HFF-Myc (cell line): ENCODE measurements around the gene ABHD8.

Source experiments
- DNase-seq: peaks from one replicate; pipeline ENCODE4 v3.0.0-alpha.2; 2011; ENCODE audit warnings: low read depth; ENCODE audit errors: extremely low read depth
- H3K4me3 ChIP-seq: replicated peaks from 2 replicates; pipeline ENCODE4 v1.5.1; 2011; ENCODE audit warnings: low read depth, mild to moderate bottlenecking, control low read depth, low read length
- TF ChIP-seq, protein P1 (sequence below): IDR thresholded peaks from 2 replicates; pipeline ENCODE4 v1.5.1; 2012; ENCODE audit warnings: mild to moderate bottlenecking, low read depth, low read length, control low read depth; ENCODE audit errors: missing control alignments

Gene ABHD8

DNA sequence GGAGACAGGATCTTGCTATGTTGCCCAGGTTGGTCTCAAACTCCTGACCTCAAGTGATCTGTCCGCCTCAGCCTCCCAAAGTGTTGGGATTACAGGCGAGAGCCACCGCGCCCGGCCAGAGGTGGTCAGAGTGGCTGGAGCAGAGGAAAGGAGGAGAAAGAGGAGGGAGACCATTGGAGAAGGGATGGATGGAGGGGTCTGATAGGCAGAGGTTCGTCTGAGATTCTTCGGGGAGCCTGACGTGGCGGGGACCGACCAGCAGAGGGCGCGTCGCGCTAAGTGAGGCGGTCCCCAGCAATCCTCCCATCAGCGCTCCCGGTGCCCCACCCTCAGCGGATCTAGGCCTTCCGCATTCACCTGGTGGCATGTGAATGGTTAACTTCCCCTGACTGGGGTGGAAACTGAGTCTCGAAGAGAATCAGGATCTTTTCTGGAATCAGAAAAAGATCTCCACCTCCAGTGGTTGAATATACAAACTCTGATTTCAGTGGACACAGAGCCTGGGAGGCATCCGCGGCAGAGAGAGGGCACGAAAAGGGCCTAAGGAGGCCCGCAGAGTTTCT, 43.0 kb upstream of the ABHD8 start:
- H3K4me3 ChIP-seq = no peak overlapping the region
- TF ChIP-seq, protein P1, sequence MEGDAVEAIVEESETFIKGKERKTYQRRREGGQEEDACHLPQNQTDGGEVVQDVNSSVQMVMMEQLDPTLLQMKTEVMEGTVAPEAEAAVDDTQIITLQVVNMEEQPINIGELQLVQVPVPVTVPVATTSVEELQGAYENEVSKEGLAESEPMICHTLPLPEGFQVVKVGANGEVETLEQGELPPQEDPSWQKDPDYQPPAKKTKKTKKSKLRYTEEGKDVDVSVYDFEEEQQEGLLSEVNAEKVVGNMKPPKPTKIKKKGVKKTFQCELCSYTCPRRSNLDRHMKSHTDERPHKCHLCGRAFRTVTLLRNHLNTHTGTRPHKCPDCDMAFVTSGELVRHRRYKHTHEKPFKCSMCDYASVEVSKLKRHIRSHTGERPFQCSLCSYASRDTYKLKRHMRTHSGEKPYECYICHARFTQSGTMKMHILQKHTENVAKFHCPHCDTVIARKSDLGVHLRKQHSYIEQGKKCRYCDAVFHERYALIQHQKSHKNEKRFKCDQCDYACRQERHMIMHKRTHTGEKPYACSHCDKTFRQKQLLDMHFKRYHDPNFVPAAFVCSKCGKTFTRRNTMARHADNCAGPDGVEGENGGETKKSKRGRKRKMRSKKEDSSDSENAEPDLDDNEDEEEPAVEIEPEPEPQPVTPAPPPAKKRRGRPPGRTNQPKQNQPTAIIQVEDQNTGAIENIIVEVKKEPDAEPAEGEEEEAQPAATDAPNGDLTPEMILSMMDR = peak; percentile 94
- DNase-seq = no peak

DNA sequence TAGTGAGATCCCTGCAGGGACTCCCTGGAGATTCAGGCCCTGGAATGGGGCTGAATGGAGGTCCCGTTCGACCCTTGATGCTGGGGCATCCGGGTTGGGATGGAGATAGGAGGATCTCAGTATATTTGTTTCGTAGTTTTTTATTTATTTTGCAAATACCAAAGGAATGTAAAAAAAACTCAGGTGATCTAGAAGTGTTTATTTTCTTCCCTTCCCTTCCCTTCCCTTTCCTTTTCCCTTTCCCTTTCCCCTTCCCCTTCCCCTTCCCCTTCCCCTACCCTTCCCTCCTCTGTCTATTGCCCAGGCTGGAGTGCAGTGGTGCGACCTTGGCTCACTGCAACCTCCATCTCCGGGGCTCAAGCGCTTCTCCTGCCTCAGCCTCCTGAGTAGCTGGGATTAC, 38.6 kb upstream of the ABHD8 start:
- no peak for DNase-seq
- H3K4me3 ChIP-seq = no peak overlapping the region
- TF ChIP-seq, protein P1 = no peak

DNA sequence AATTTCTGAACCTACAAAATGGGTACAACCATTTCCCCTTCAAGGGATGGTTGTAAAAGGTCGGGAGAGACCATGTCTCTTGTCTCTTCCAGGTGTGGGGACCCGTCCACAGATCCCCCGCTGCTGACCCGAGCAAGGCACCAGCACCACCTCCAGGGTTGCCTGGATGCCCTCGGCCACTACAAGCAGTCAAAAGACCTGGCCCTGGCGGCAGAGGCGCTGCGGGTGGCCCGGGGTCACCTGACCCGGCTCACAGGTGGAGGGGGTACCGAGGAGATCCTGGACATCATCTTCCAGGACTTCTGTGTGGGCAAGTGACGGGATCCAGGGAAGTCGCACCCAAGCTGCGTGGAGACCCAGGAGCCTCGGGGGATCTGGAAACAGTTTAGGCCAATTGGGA, 38.2 kb upstream of the ABHD8 start:
- H3K4me3 ChIP-seq = no peak overlapping the region
- TF ChIP-seq, protein P1 = no peak
- no peak for DNase-seq

DNA sequence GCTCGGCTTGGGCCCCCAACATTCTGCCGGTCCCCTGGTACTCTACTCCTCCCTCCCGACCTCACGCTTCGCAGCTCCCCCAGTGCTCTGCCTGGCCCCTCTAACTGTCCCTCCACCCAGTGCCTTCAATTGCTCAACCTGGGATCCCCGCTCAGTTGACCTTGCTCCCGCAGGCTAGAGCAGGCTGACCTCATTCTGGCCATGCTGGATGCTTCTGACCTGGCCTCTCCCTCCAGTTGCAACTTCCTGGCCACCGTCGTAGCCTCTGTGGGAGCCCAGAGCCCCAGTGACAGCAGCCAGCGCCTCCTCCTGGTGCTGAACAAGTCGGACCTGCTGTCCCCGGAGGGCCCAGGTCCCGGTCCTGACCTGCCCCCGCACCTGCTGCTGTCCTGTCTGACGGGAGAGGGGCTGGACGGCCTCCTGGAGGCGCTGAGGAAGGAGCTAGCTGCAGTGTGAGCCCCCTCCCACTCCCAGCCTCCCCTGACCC, 37.7 kb upstream of the ABHD8 start:
- TF ChIP-seq, protein P1 = no peak
- DNase-seq = no peak
- H3K4me3 ChIP-seq = no peak overlapping the region

DNA sequence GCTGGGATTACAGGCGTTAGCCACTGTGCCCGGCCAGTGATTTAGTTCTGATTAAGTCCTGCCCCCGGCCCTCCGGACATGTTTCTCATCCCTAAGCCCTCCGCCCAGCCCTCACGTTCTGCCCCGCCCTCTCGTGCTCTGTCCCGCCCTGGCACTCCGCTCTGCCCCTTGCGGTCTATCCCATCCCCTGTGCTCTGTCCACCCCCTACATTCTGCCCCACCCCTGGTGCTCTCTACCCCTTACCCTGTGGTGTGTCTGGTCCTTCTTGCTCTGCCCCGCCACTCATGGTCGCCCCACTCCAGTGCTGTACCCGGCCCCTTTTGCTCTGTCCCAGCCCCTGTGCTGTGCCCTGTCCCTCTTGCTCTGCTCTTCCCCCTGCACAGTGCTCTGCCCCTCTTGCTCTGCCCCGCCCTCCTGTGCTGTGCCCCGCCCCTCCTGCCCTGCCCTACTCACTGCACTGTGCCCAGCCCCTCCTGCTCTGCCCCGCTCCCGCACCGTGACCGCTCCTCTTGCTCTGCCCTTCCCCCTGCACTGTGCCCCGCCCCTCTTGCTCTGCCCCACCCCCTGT, 37.2 kb upstream of the ABHD8 start:
- no peak overlapping the region for H3K4me3 ChIP-seq
- DNase-seq = no peak
- TF ChIP-seq, protein P1 = no peak

DNA sequence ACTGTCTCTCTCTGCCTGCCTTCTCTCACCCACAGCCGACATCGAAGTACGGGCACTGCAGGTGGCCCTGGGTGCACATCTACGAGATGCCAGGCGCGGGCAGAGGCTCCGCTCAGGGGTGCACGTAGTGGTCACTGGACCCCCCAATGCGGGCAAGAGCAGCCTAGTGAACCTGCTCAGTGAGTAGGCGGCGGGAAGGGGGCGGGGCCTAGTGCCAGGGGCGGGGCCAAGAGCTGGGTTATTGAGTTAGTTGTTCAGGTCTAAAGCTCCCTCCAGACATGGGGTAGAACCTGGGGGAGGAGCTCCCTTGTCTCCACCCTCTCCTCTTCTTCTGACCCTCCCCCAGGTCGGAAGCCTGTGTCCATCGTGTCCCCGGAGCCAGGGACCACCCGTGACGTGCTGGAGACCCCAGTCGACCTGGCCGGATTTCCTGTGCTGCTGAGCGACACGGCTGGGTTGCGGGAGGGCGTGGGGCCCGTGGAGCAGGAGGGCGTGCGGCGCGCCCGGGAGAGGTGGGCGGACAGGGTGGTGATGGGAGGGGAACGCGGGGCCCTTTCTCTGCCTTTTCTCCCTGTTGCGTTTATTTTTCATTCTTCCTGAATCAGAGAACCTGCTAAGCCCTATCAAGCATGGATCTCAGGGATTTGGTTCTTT, 36.0 kb upstream of the ABHD8 start:
- H3K4me3 ChIP-seq = no peak overlapping the region
- DNase-seq = no peak
- TF ChIP-seq, protein P1 = no peak
